Brain microvascular endothelial cell (primary cell): Measurements from ENCODE around the gene FKBP7.

Experiments used
- DNase-seq: peaks from one replicate; pipeline ENCODE4 v3.0.0-alpha.2; 2020
- H3K27ac ChIP-seq: fragments of 250-450 bp; sonication (Bioruptor Pico); 2 replicates; pipeline ENCODE4 v1.5.1; 2020; ENCODE audit warnings: mild to moderate bottlenecking, moderate library complexity
- H3K27me3 ChIP-seq: fragments of 250-450 bp; sonication (Bioruptor Pico); replicated peaks from 2 replicates; pipeline ENCODE4 v1.5.1; 2020; ENCODE audit warnings: mild to moderate bottlenecking
- H3K36me3 ChIP-seq: fragments of 250-450 bp; sonication (Bioruptor Pico); replicated peaks from 2 replicates; pipeline ENCODE4 v1.5.1; 2020; ENCODE audit warnings: mild to moderate bottlenecking
- H3K4me3 ChIP-seq: 2 replicates; pipeline ENCODE4 v1.5.1; 2011; ENCODE audit warnings: low read depth, mild to moderate bottlenecking, control low read depth, low read length, moderate library complexity
- CTCF ChIP-seq: IDR thresholded peaks from 2 replicates; pipeline ENCODE4 v1.5.1; 2011; ENCODE audit warnings: low read depth, mild to moderate bottlenecking, moderate library complexity, low read length, control low read depth, inconsistent platforms; ENCODE audit errors: missing control alignments
- in situ Hi-C: cut with HindIII; loops from 2 replicates; pipeline ENCODE4 v1.10.0; 2017; ENCODE audit warnings: low sequenced_read_pairs, low pct_ligation_motif_present

Gene FKBP7

GRCh38 chr2:178484245-178485041, 6.0 kb upstream of the FKBP7 start:
- in situ Hi-C loops, result no loop called here
- Histone ChIP-seq H3K27me3 (no peaks in the 10 kb centered on the region), H3K4me3 (no peak overlapping the region), H3K36me3 (no peaks in the 10 kb centered on the region), H3K27ac (peak overlapping the region; percentile 32)
- TF ChIP-seq CTCF, result no peak
- DNase-seq, result peak; percentile 60

DNA sequence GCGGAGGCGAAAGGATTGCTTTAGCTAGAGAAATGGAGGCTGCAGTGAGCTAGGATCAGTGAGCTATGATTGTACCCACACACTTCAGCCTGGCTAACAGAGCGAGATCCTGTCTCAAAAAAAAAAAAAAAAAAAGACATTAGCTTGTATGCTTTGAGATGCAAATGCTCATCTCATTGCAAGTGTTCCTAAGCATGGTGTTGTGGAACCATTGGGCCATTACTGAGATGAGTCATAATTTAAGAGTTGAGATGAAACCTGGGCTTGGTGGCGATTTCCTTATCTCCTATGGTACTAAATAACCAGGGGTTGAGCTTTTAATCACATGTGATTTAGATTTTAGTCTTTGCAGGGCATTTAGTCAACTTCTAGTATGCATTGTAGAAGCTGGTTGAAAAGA, 4.0 kb upstream of the FKBP7 start:
- H3K36me3 ChIP-seq, result no peaks in the 10 kb centered on the region
- no peak overlapping the region for H3K4me3 ChIP-seq
- DNase-seq, result no peak
- in situ Hi-C loops, result no loop called here
- no peaks in the 10 kb centered on the region for H3K27me3 ChIP-seq
- TF ChIP-seq CTCF, result no peak
- no peak overlapping the region for H3K27ac ChIP-seq

DNA sequence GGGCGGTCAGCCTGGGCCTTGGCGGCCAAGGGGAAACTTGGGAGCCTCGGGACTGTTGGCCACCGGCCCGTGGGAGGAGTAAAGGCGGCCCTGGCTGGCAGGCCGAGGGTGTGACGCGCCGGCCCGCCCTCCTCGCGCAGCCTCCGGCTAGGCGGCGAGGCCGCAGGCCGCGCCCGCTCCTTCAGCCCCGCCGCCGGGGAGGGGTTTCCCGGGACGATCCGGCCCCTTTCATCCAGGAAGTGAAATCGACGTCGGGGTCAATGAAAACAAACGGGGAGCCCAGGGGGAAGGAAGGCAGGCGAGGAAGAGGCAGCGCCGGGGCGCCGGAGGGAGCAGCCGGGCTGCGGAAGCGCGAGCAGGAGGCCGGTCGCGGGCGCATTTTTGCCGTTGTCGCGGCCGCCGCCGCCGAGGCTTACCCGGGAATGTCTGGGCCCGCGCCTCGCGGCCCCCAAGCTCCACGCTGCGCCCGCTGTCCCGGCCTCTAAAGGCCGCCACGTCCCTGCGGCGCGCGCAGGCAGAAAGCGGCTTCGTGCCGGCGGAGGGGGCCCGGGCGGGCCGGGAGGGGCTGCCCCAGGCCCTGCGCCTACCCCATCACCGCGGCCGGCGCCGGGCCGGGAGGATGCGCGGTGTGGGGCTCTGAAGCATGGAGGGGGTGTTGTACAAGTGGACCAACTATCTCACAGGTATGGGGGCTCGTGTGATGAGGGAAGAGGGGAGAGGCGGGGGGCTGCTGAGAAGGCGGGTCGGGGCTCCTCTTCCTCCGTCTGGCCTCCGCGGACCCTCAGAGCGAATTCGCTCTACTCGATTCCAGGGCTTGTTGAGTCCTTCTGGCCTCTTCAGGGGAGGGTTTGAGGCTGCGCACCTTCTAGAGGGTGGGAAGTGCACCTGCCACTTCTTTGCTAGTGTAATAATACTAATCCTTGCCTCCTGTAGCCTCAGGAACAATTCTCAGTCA, 2.1 kb upstream of the FKBP7 start, which contains the start of gene PLEKHA3:
PLEKHA3 (plus strand) TSS at position 231 of the 955 bp plus-strand sequence; CDS start at position 644, 413 bp downstream.
- in situ Hi-C loops, result no loop called here
- Histone ChIP-seq H3K27ac (peak within 1 kb of the TSS; percentile 88), H3K4me3 (peak within 1 kb of the TSS; percentile 81), H3K36me3 (no peaks in the 10 kb centered on the region), H3K27me3 (no peaks in the 10 kb centered on the region)
- peak; percentile 87 for DNase-seq
- TF ChIP-seq CTCF, result no peak

DNA sequence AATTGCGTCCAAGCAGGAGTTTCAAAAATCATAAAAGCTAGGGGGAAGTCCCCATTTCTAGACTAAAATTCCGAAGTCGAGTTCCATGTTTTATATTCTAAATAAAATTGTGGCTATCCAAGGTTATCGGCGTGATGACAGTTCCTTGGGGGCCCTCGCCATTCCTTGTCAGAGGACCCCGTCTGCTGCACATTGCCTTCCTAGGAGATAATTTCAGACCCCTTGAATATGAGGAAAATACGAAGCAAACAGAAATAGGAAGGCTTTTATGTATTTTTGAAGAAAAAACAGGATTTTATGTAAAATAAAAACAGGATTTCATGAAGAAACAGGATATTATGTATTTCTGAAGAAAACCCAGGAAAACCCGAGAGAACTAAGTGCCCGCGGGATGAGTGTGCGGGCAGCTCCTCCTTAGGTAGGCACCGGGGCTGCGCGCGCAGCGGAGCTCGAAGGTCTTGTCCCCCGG, 1.4 kb upstream of the FKBP7 start:
- peak overlapping the region; percentile 79 for H3K27ac ChIP-seq
- in situ Hi-C loops, result no loop called here
- no peaks in the 10 kb centered on the region for H3K27me3 ChIP-seq
- DNase-seq, result no peak
- peak overlapping the region; percentile 81 for H3K4me3 ChIP-seq
- no peak for TF ChIP-seq CTCF
- no peaks in the 10 kb centered on the region for H3K36me3 ChIP-seq

DNA sequence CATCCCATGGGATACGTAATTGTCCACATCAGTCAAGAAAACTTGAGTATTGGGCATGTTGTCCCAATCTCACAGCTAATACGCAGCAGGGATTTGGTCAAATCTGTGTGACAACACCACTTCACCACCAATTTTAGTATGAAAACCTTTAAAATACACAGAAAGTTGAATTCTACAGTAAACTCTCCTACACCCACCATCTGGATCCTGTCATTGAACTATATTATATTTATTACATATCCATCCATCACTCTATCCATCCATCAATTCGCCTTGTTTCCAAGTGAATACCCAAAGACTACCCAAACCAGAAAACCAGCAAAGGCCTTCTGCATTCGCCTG, 846 bp upstream of the FKBP7 start:
- Histone ChIP-seq H3K4me3 (peak overlapping the region; percentile 77), H3K36me3 (no peaks in the 10 kb centered on the region), H3K27ac (peak overlapping the region; percentile 88), H3K27me3 (no peaks in the 10 kb centered on the region)
- no peak for TF ChIP-seq CTCF
- in situ Hi-C loops, result no loop called here
- no peak for DNase-seq
